SH-SY5Y (cell line): Measurements from ENCODE around the gene SLC5A4.

Experiments used
- GATA2 ChIP-seq: IDR thresholded peaks from 2 replicates; pipeline ENCODE4 v1.6.1; 2011; ENCODE audit warnings: mild to moderate bottlenecking, low read depth, low read length
- GATA3 ChIP-seq: IDR thresholded peaks from 2 replicates; pipeline ENCODE4 v1.6.1; 2011; ENCODE audit warnings: low read depth, mild to moderate bottlenecking, low read length, moderate library complexity

DNA sequence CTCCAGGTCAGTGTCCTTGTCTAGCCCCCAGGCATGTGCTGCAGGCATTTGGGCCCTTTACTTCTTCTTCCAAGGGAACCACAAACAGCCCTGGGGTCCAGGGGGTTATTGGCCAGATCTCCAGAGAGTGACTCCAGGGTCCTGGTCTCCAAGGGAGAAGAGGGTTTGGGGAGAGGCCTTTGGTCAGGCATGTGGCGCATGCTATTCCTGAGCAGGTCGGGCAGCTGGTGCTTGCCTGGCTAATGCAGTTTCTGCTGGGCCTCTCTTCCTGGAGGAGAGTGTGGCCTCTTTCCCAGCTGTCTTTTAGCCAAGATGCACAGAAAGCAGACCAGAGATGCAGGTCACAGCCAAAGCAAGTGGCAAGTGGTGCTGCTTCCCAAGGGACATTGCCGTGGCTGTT, 46.5 kb downstream of the SLC5A4 start:
- no peak for TF ChIP-seq GATA2
- no peak for TF ChIP-seq GATA3
